Stimulated activated naive CD4-positive, alpha-beta T cell treated with Interleukin-2 at 50 U/mL for 16 hours (primary cell): Measurements from ENCODE around the gene NAV2.

ENCODE experiments used
- DNase-seq: peaks from one replicate; lab custom pipeline; 2025; lab: John Stamatoyannopoulos, UW

NAV2 gene

GRCh38 chr11:19974886-19975285, 262.2 kb downstream of the NAV2 start:
- no peak for DNase-seq

DNA sequence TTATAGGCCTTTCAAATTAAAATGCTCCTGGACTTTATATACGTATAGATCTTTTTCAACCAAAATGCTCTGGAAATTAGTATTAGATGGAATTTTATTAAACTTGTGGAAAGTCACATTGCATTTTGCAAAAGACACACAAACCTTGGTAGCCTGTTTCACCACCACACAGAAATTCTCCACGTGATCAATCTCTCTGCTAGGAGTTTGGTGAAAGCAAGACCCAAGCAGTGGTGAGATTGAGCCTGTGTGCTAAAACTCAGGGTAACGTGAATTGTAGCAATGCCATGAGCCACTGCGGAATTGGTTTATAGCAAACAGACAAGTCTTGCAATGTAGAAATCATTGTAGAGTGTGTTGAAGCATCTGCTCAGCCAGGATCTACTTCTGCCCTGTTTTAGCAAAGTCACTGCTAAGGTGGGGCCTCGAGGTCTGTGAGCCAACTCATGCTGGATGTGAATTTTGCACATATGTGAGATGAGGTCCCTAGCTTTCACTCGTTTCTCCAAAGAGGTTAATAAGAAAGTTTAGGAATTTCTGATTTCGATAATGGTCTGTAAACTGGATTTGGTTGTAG, 262.9 kb downstream of the NAV2 start:
- no peak for DNase-seq

- no peak for DNase-seq
Measured at GRCh38 chr11:19976281-19976941, 263.8 kb downstream of the NAV2 start.

DNA sequence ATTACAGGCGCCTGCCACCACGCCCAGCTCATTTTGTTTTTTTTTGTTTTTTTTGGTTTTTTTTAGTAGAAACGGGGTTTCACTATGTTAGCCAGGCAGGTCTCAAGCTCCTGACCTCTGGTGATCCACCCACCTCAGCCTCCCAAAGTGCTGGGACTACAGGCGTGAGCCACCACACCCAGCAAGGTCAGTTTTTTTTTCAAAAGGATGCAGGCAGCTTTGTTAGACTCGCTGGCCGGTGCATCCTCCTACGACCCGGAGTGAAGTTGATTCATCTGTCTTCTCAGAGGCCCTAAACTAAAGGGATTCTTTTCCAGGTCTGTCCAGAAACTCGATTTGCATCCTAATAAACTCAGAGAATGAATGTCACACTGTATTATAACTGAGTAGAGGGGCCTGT, 265.3 kb downstream of the NAV2 start:
- DNase-seq, result no peak

DNA sequence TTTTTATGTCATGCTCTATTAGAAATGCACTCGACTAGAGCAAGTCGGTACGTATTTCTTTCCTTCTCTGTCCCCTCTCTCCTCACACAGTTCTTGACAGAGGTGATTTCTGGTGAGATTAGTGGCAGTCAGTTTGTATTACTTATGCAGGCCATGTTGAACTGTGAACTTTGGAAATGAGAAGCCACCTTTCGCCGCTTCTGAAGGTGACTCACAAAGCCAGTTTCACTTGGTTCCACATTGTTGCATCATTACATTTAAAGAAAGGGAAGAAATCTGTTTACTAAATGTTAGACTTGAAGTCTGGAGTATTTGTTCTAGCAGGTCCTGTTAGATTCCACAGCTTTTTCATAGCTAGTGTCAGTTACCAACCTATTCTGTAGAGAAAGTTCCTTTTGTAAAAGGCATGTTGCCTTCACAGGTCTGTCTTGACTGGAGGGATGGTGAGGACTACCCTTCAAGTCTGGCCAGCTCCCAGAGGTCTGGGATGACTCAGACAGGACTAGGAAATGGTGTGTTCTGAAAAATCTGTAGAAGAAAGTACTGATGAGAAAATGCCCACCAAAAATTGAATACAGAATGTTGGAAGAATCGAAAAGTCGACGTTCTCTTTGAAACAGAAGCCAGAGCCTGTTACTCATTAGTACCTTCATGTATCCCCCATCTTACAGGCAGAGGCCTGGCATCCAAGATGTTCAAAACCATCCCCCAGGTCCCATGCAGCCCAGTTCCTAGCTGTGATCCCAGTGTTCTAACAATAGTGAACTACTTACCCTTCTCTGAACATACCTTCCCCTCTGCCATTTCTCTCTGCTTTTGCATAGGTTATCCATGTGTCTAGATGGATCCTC, 266.3 kb downstream of the NAV2 start:
- no peak for DNase-seq

- no peak for DNase-seq
Measured at GRCh38 chr11:19979519-19979845, 266.8 kb downstream of the NAV2 start.

DNA sequence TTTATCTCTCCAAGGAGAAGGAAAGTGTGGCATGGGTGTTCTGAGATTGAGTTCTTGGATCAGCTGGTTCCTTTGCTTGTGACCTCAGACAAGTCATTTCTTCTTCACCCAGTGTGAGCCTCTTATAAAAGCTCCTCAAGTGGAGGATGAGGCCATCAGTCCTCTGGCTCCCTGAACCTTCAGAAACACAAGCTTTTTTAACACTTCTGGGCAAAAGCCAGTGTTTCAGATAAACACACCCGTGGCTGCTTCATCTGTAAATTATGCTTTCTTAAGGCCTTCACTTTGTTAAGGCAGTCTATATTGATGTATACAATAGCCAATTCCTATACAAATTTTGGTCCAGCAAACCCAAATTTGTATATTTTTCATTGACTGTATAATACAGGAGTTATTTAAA, 267.8 kb downstream of the NAV2 start:
- no peak for DNase-seq

DNA sequence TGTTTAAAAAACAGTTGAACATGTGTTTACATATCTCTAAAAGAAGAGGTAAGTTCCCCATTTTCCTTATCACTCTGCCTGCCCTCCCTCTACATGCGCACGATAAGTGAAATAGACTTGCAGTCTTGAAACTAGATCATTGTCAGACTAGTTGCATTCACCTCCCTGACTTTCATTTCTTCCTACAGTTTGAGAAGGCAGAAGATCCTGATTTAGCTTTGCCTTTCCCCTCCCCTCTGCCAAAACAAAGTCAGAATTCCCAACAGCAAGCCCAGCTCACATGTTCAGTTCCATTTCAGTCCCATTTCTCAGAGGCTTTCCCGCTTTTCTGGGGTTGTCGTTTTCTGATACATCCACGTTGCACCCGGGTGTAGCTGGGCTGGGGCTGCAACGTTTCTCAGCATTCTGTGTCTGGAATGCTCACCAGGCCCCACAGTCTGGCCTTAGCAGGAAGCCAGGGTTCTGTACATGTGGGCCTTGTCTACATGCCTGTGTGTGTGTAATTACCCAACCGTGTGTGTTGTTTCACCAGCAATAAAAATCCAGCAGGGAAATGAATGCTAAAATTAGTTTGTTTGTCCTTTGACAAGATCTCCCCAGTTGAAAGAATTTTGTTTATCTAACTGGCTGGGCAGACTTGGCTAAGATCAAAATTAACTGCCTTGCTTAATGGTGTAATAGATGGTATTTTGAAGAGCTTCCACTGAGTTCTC, 268.5 kb downstream of the NAV2 start:
- no peak for DNase-seq

GRCh38 chr11:19982774-19983495, 270.3 kb downstream of the NAV2 start:
- no peak for DNase-seq

DNA sequence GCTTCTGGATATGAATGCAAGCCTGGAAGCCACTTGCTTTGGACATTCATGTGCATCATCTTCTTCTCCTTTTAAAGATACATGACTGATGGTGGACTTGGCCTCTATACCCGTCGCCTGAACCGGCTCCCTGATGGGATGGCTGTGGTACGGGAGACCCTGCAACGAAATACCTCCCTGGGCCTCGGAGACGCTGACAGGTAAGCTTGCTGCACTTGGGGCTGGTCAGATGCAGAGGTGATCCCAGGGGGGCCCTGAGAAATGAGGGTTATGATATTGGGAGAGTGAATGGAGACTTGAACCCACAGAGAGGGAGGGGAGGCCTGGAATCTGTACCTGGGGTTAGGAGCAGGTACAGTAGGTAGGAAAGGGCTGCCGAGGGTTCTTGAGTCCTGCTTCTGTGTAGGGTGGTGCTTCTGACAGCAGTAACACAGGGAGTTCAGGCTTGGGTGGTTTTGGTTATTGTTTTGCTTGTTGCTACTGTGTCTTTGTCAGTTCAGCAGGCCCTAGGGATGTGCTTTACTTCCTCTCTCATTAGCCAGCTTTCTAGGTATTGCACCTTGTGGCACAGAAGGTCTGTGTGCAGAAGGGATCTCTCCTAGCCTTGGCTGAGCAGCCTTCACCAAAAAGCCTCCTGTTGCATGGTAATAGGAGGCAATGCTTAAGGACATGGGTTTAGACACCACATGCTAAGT, 271.6 kb downstream of the NAV2 start:
- no peak for DNase-seq

- no peak for DNase-seq
Measured at GRCh38 chr11:19985111-19985510, 272.5 kb downstream of the NAV2 start.

DNA sequence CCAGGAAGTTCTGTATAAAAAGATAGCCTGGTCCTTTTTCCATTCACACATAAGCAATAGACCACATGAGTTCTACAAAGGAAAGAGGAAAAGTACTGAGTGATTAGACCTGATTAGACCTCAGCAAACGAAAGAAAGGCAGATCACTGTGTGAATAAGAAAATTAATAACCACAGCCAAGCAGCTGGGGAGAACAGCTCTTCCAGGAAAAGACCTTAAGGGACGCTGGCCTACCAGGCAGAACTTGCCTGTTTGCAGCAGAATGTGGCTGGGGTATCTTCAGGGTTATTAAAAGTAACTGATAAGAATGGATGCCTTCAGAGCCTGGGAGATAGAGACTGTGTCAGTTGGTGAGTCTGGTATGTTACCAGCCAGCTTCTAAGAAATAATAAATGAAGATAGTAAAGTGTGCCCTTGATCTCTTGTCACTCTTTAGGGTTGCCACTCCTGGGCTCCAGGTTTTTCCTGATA, 274.7 kb downstream of the NAV2 start:
- no peak for DNase-seq

GRCh38 chr11:19988598-19988997, 276.0 kb downstream of the NAV2 start:
- DNase-seq, result no peak

DNA sequence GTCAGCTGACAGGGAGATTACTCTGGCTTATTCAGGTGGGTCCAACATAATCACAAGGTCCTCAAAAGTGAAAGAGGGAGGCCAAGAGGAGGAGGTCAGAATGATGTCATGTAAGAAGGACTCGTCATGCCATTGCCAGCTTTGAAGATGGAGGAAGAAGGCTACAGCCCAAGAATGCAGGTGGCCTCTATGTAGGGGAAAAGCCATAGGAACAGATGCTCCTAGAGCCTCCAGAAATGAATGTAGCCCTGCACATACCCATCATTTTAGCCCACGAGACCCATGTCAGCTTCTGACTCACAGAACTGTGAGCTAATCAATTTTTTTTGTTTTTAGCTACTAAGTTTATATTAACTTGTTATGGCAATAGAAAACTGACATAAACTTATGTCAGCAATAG, 276.6 kb downstream of the NAV2 start:
- DNase-seq, result no peak

DNA sequence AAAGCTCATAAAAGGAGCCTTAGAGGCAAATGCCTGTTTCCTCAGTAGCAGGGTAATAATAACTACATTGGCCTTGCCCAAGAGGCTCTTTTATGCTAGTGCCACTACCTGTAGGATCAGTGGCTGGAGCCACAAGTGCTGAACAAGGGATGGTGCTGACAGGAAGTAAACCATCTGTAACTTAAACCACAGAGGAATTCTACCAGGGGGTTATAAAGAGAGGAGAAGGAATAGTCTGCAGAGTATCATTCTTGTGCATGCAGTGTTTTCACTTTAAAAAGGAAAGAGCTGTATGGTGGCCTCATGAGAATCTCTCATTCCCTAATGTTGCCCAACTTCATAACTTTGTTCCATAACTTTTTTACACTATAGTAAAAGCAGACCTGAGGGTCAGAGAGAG, 279.5 kb downstream of the NAV2 start:
- DNase-seq, result no peak

DNA sequence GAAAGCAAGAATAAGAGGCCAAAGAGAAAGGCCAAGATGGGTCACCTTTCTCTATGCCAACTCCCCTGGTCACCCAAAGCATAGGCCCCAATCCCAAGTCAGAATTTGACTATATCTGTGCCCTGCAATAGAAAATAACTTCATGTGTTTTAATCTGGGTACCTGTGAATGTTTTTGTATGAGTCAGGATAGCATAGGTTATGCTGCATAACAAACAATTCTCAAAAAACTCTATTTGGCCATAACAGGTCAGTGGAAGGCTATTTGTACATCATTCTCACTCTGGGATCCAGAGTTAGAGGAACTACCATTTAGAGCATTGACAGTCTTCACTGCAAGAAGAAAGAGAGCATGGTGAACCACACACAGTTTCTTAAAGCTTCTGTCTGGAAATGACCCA, 280.4 kb downstream of the NAV2 start:
- no peak for DNase-seq

DNA sequence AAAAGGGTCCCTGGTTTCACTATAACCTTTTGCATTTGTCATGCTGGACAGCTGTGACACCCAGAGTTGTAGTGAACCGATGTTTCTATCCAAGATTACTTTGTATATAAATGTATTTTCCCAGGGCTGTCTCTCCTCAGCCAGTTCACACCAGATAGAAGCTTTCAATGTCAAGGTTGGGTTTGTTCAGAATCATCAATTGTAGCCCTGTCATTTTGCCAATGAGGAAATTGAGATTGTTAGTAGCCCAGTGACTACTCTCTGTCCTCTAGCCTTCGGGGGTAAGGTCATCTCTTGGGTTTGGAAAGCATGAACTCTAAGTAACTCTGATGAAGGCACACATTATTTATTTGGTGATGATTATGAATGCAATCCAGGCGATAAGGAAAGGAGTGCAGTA, 282.0 kb downstream of the NAV2 start:
- no peak for DNase-seq

DNA sequence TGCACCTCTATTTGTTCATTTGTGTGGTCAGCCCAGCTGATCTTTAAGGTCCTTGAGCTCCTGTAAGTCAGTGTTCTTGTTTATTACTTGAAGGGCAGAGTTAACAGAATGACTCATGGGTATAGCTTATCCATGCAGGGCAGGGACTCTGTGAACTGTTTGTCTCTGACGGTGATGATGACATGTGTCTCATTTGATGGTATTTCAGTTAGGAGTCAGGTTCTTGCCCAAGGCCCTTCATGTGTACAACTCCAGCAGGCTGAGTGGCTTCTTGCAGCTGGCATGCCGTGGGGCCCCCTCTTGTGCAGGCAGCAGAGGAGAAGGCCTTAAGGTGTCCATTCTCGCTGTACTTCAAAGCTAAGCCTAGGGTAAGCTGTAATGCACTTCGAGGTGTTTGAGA, 282.5 kb downstream of the NAV2 start:
- DNase-seq, result no peak

DNA sequence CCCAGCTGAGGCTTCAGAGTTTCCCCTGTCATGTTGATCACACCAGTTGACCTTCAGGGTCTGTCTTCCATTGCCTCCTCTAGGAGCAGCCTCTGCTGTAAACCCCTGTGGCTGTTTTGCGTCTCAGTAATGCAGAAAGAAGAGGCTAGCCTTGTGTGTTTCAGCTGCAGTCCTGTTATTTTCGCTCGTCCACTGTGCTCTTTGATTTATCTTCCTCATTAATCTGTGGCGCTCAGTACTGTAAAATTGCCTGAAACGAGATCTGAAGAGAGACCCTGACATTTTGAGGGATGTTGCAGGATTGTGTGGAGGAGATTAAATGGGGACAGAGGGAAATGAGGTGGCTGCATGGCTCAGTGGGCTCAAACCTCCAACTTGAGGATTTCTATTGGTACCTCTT, 283.9 kb downstream of the NAV2 start:
- no peak for DNase-seq

GRCh38 chr11:20000022-20000350, 287.3 kb downstream of the NAV2 start:
- DNase-seq, result no peak

GRCh38 chr11:20000351-20001134, 287.9 kb downstream of the NAV2 start:
- DNase-seq, result no peak
